ENCODE measurements around the gene UBALD1.

GRCh38 chr16:4633910-4634635, 19.4 kb upstream of the UBALD1 start:
- TF ChIP-seq POLR2A (IDR thresholded peaks at IDR 0.05) = no peak
- TF ChIP-seq, protein P1, sequence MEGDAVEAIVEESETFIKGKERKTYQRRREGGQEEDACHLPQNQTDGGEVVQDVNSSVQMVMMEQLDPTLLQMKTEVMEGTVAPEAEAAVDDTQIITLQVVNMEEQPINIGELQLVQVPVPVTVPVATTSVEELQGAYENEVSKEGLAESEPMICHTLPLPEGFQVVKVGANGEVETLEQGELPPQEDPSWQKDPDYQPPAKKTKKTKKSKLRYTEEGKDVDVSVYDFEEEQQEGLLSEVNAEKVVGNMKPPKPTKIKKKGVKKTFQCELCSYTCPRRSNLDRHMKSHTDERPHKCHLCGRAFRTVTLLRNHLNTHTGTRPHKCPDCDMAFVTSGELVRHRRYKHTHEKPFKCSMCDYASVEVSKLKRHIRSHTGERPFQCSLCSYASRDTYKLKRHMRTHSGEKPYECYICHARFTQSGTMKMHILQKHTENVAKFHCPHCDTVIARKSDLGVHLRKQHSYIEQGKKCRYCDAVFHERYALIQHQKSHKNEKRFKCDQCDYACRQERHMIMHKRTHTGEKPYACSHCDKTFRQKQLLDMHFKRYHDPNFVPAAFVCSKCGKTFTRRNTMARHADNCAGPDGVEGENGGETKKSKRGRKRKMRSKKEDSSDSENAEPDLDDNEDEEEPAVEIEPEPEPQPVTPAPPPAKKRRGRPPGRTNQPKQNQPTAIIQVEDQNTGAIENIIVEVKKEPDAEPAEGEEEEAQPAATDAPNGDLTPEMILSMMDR (IDR thresholded peaks at IDR 0.05) = no peak
